Activated CD8-positive, alpha-beta memory T cell treated with anti-CD3 and anti-CD28 coated beads, Interleukin-2, amount 50 U/mL, for 1 hour (primary cell): ENCODE data around the gene RGS6.

Source experiments
- DNase-seq: peaks from one replicate; pipeline ENCODE4 v3.0.0-alpha.2; 2020; ENCODE audit errors: extremely low read depth

The RGS6 gene

DNA sequence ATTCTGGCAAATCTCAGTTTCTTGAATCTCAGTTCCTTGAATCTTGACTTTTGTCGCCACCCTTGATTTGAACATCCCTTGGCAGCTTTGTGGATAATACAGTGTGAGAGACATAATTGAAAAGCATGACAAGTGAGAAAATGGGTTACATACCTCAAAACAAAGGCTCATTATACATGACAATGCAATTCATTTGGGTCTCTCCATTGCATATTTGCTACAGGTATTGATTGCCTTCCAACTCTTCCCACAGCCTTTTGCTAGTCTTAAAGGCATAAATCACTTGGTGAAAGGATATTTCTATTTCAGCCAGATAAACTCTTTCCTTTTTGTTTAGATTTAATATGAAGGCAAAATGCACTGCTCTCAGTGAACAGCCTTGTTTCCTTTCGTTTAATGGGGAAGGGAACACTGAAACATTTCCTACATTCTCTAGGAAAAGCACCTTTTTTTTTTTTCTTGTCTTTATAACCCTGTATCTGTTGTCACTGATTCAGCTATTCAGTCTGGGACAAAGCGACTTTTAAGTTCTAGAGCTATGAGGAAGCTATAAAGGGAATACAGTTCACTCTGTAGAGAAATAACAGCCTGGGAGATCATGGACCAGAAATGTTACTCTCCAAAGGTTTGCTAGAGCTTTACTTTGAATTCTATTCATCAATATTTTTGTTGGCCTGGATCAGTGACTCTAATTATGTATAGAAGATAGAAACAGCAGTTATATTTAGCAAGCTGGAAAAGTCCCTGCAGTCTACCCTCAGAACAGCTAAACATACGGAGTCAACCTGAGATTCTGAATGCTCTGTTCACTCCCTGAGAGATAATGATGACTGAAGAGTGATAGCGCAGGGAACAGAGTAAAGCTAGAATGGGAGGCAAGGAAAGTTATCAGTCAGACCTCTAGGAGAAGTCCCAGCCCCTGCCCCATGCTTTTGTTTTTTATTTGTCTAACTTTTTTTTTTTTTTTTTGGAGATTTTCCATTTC, 311.4 kb downstream of the RGS6 start:
- no peak for DNase-seq

DNA sequence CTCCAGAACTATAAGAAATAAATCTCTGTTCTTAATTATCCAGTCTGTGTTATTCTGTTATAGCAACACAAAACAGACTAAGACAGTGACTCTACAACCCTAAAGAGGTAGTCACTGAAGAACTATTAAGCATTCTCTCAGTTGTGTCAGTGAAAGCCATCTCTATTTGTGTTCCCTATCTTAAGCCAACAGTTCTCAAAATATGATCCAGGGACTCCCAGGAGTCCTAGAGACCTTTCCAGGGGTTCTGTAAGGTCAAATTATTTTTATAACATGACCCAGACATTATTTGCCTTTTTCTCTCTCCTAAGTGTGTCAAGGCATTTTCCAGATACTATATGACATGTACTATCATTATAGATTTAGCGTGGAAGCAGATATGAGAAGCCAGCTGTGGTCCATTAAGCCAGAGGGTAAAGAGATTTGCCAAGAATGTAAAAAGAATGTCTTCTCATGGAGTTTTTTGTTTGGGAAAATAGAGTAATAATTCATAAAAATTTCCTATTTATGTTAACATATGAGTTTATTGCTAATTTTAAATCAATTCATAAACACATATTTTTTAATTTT, 315.8 kb downstream of the RGS6 start:
- DNase-seq, result no peak

DNA sequence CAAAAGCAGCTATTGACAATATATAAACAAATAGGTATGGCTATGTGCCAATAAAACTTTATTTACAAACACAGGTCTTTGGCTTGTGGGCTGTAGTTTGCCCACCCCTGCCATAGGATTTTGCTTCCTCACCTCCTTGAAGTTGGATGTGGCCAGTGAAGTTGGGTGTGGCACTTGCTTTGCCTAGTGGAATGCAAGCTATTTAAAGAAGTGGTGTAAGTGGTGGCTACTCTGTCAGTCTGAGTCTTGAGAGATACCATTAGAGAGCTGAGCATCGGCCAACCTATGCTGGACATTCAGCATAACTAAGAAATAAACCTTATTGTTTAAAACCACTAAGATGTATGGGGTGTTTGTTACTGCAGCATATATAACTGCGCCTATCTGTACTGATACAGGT, 321.3 kb downstream of the RGS6 start:
- no peak for DNase-seq

DNA sequence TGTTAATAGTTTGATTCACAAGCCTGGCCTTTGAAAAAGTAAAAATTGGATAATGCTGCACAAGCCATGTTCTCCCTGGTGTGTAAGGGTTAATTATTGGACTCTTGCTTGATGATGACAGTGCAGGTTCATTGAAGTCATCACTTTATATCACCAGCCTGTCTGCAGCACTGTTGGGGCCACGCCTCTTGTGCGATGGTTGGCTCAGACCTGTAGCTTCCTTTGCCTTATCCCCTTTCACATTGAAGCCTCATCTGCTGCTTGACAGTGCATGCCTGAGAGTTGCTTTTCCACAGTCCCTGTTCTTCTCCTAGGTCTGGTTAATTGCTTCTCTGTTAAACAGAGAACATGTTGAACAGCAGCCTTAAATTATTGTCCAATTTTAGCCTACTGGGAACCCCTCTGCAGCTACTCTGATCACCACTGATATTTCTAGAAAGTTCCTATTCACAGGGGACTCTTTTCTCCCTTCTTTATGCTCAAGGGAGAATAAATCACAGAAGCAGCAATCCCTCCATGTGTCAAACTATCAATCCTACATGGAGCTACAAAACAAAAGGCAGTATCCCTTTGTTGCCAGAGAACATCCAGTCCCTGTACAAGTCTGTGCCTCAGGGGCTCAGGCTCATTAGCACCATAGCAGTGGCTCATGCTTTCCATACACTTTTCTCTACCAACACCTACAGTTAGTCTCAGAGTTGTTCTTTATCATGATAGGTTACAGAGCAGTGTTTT, 322.1 kb downstream of the RGS6 start:
- DNase-seq, result no peak

DNA sequence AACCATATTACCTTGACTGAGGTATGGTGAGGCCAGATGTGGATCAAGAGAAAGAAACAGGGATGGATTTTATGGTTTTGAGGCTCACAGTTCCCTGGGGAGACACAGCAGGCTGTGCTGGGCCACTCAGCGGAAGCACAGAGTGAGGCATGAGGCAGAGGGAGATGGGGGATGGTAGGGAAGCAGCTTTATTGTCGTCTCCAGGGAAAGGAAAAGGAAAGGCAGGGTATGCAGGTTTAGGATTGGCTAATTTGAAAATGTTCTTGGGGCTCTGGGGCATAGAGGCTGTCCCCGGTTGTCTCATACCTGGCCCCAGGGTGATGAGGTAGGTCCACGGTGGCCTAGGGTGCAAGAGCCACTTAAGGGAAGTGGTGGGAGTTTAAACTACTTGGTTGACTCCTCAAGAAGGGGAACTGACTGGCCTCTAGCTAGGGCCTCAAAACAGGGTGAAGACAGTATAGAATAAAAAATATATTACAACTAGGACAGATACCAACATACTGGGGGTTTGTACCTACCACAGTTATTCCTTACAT, 322.8 kb downstream of the RGS6 start:
- DNase-seq, result no peak

DNA sequence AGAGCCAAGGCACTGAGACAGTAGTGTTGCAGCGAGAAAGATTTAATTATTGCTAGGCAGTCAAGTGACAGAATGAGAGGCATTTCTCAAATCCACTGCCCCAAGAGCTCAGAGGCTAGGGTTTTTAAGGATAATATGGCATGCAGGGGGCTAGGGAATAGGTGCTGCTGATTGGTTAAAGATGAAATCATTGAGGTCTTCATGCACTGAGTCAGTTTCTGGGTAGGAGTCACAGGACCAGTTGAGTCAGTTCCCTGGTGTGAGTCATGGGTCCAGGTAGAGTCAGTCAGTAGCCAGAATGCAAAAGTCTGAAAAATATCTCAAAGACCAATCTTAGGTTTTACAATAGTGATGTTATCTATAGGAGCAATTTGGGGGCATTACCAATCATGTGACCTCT, 323.8 kb downstream of the RGS6 start:
- DNase-seq, result no peak

DNA sequence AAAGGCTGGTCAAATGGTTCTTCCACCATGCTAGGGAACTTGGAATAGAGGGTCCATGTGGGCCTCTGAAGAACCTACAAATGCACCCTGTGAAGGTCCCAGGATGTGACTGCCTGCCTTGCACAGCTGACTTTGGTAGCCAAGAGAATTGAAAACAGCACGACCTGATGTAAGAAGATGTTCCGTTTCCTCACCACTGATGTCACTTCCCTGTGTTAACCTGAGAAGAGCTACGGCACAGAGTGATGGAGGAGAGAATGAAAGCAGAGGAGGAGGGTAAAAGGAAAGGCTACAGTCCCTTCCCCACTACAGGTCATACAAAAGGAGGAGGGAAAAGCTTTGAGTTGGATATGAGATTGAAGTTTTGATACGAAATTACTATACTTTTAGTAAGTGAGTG, 328.8 kb downstream of the RGS6 start:
- DNase-seq, result no peak

DNA sequence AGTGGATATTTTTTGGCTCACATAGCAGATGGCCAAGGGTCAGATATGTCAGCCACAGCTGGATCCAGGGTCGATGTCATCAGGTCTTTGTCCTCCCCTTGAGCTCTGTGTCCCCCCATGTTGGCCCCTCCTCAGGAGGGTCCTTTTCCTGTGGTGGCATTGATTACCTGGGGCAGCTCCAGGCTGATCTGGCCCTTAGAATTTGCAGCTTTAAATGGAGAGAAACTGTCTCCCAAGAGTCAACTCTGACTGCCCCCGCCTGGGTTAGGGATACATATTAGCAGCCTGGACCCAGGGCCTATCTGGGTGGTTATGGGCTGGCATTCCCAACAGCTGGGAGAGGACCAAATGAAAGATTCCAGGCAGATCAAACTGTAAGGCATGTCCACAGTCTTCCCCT, 330.5 kb downstream of the RGS6 start:
- DNase-seq, result no peak

DNA sequence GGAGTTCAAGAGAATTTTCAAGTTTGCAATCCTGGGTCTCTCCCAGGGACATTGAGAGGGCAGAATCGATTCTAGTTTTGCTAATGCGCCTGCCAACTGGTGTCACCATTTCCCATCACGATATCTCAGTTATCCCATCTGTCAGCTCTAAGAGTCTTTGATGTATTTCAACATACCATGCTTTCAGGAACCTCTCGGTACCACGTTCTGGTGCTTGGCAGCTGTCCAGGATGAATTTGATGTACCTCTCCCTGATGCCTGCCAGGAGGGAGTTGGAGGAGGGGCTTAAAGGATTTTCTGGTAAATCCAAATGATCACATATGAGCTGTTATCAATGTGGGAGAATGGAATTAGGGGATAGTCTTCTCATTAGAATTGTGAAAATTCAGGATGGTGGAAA, 332.5 kb downstream of the RGS6 start:
- DNase-seq, result no peak

DNA sequence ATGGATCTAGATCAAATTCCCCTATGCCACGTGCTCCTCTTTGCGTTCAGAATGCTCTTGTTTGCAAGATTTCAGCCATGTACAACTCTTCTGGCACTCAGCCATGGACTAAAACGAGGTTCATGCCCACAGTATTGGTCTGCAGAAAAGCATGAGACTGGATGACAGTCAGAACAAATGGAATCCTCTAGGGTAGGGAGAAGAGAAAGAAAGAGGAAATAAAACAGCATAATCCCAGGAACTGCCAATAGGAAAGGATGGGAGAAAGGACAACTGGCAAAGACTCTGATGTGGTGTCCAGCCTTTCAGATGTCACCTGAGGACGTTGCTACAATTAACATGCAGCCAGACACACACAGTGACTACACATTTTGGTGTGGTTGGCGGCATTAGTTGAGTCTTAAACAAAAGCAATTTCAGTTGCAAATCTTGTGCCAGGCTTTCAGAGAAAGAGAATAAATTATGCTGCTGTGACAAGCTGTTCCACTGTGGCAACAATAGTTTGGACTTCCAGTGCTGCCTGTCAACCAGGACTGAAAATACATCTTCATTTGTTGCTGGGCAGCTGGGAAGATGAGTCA, 338.0 kb downstream of the RGS6 start:
- DNase-seq, result no peak

DNA sequence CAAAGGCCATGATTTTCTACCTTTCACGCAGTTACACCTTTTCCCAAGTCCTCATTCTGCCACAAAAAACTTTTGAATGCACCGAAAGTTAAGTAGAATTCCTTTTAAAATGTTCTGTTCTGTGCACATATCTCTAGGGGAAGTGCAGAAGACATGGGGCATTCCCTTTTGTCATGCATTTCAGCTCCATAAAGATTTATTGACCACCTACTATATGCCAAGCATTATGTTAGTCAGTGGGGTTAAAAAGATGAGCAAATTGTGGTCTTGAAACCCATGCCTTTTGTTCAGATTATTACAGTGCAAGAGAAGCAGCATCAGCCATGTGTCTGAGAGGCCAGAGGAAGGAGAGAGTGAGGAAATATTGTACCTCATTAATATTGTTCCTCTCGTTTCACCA, 338.5 kb downstream of the RGS6 start:
- no peak for DNase-seq

DNA sequence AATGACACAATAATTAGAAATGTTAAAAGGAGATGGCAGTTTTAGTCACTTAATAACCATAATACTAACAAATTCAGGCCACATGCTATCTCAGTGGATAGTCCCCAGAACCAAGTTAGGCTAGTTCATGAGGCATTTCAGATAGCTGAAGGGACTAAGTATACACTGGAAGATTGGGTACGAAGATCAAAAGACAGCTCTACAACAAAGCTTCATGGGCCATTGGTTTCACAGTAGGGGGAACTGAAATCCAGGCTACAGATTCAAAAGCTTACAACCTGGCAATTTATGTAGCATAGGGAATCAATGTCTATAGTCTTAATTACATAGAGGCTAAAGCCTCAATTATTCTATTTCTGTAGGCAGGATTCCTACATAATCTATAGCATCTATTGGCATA, 343.0 kb downstream of the RGS6 start:
- DNase-seq, result no peak

DNA sequence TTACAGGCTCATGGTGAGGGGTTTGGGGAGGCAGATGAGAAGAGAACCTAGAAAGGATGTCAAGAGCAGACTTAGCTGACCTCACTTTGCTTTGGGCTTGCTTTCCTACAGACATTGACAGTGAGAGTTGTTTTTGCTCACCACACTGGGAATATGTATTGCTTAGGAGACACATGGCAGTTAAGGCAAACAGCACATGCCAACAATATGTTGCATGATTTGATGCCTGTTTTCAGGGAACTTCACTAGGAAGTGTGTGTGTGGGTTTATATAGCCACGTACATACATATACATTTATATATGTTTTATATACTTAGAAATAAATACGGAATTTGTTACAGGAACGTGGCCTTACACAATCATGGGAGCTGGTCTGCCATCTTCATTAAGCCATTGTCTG, 346.1 kb downstream of the RGS6 start:
- DNase-seq, result no peak

DNA sequence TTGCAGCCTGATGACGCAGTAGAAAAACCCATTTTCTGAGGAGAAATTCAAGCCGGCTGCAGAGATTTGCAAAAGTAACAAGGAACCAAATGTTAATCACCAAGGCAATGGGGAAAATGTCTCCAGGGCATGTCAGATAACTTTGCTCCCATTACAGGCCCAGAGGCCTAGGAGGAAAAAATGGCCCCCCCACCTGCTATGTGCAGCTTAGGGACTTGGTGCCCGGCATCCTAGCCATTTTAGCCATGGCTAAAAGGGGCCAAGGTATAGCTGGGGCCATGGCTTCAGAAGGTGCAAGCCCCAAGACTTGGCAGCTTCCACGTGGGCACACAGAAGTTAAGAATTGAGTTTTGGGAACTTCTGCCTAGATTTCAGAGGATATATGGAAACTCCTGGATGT, 351.9 kb downstream of the RGS6 start:
- no peak for DNase-seq

DNA sequence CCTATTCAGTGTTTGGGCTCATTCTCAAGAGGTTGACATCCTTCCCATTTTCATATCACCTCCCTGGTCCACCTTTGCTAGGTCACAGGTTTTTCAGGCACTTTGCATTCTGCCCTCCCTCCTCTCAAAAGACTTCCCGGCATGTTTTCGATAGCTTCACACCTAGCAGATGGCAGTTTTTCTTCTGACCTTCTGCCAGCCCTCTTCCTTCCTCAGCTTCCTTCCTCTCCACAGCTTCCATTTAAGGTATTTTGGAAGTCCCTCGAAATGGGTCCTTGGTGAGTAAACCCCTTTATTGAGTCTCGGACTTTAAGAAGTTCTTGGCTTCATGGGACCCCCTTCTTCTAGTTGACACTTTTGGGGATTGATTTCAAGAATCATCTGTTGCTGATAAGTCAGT, 358.0 kb downstream of the RGS6 start:
- no peak for DNase-seq

DNA sequence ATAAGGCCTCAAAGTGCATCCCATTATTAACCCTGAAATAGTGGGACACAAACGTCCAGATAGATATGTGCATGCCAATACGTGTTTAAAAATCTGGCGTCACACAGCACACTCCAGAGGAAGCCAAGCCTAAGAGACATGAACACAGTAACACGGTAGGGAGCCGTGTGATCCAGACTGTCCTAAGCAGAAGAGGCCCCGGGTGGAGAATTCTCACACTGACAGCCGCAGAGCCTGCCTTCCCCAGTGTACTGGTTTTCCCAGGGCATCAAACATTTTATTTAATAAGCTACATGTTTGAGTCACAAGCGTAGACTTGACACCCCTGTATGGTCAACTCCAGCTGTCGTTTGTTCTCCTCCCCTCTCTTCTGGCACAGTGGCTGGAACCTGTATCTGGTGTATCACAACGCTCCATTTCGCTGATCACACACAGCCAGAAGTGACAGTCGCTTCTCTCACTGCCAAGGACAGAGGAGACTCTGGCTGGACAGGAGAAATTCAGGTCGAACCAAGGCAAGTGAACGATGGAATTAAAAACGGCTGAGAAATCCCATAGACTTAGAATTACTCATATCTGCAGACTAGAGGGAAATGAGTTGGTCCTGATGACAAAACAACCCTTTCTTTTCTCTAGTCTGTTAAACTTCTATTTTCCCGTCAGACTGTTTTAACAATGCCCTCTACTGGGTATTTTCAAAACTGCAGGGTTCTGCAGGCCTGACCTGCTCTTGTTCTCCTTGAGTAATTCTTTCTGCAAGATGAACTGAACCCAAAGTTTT, 359.9 kb downstream of the RGS6 start:
- no peak for DNase-seq

DNA sequence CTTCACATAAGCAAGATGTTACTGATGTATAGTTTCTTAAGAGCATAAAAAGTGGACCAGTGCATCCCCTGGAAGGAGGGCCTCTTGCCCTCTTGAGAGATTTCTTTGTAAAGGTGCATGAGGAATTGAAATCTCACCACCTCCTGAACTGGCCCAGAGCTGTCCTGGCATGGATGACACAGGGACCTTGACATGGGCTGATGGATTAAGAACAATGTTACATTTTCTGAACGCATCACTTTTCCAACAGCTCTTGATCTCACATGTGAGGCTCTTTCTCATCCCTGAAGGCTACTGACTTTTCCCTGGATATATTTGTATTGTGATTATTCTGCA, 360.4 kb downstream of the RGS6 start:
- no peak for DNase-seq

DNA sequence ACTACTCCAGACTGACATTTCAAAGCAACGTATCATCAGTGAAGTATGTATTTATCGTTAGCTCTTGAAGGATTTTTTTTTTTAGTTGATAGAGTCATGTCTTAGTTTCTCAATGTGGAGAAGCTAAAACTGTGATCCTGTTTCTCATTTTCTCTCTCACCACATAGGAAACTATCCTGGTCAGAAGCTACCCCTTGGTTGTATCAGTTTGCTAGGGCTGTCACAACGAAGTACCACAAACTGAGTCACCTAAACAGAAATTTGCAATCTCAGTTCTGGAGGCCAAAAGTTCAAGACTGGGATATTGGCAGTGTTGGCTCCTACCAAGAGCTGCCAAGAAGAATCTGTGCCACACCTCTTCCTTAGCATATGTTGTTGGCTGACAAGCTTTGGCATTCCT, 369.1 kb downstream of the RGS6 start:
- no peak for DNase-seq

DNA sequence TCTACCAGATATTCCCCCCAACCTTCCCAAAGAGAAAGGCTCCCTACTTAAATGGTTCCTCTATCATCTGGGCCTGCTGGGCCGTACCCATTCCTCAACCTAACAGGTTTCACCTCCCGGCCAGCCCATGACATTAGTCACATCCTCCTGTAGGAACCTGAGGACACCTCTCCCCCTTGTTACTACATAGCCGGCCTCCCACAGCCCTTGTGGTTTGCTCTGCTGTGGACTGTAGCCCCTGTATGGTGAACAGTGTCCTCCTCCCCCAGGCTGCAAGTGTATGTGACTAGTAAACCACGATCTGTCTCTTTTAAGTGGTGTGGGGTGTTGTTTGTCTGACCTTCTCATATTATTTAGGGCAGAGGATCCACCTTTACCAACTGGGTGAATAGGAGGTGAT, 371.7 kb downstream of the RGS6 start:
- no peak for DNase-seq

DNA sequence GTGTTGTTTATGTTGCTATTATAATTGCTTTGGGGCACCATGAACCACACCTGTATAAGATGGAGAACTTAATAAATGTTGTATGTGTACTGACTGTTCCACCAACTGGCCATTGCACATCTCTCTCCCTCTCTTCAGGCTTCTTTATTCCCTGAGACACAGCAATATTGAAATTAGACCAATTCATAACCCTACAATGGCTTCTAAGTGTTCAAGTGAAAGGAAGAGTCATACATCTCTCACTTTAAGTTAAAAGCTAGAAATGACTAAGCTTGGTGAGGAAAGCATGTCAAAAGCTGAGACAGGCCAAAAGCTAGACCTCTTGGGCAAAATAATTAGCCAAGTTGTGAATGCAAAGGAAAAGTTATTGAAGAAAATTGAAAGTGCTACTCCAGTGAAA, 373.3 kb downstream of the RGS6 start:
- DNase-seq, result no peak

DNA sequence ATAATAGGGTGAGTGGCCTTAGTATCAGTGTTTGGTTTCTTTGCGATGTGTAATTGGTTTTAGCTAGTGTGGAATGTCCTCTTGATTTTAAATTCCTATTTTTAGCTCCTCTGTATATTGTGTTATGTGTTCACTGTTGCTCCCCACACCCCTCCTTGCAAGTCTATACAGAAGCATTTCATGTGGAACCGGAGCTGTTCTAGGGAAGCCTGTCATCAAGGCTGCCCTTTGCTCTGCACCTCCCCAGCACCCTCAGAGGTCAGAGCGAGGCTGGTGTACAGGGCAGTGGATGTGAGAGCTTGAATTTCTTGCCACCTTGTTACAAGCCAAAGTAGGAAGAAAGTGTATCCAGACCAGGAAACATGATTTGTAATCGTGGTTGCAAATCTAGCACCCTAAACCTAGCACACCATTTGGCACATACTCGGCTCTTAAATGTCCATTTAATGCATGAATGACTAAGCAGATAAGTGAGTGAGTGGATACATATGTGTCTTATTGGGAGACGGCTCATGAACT, 376.8 kb downstream of the RGS6 start:
- no peak for DNase-seq
